Left renal cortex interstitium (tissue), 4 donors: ENCODE data around the gene TEX14. TPM values are rescaled to one million over a fixed set of nuclear protein-coding genes. Genes with fewer than 3 reads are reported as not detected.

Experiments used
- DNase-seq, 4 donors: peaks; one replicate each; pipeline ENCODE4 v3.0.0-alpha.2; 2013; ENCODE audit warnings: low read depth in 4 of 4, low spot score in 2 of 4, missing footprints in 1 of 4
- polyA plus RNA-seq, 4 donors: library from polyadenylated mRNA; unstranded; fragments of 120-200 nt; gene quantifications; one replicate each; pipeline ENCODE4 v1.2.1, GENCODE V29; 2013; ENCODE audit not compliant: insufficient read length in 4 of 4

The TEX14 gene
- polyA plus RNA-seq: 1 to 10 TPM in 1 of 4 donors, under 1 TPM in 3; 0.43 to 1.8 (median 0.55) TPM

- DNase-seq: no peak
Measured at GRCh38 chr17:58691701-58692238, at the start of gene TEX14. TSS of gene TEX14 (minus strand) at chr17:58692045. CDS start at chr17:58652001, 40,044 bp downstream.

GRCh38 chr17:58741121-58741625 is 49.3 kb upstream of the TEX14 start:
- no peak for DNase-seq

- no peak for DNase-seq
Measured at GRCh38 chr17:58734811-58735210, 43.0 kb upstream of the TEX14 start.

- DNase-seq: no peak
Measured at GRCh38 chr17:58734040-58734439, 42.2 kb upstream of the TEX14 start.

GRCh38 chr17:58730937-58731336 is 39.1 kb upstream of the TEX14 start:
- no peak for DNase-seq

GRCh38 chr17:58728798-58729197 is 37.0 kb upstream of the TEX14 start:
- DNase-seq: no peak

GRCh38 chr17:58722696-58723095 is 30.9 kb upstream of the TEX14 start:
- no peak for DNase-seq

GRCh38 chr17:58722274-58722673 is 30.4 kb upstream of the TEX14 start:
- DNase-seq: no peak

- DNase-seq: peak in 2 of 4 donors; percentile 29 to 52
Measured at GRCh38 chr17:58710948-58711552, 19.2 kb upstream of the TEX14 start.

GRCh38 chr17:58706351-58707140 is 14.7 kb upstream of the TEX14 start:
- DNase-seq: no peak

- DNase-seq: no peak
Measured at GRCh38 chr17:58703916-58704286, 12.1 kb upstream of the TEX14 start.

- no peak for DNase-seq
Measured at GRCh38 chr17:58703137-58703915, 11.5 kb upstream of the TEX14 start.

- no peak for DNase-seq
Measured at GRCh38 chr17:58702708-58703107, 10.9 kb upstream of the TEX14 start.

GRCh38 chr17:58702045-58702476 is 10.2 kb upstream of the TEX14 start:
- DNase-seq: no peak

GRCh38 chr17:58699771-58700170 is 7.9 kb upstream of the TEX14 start:
- no peak for DNase-seq

- no peak for DNase-seq
Measured at GRCh38 chr17:58694826-58695225, 3.0 kb upstream of the TEX14 start.

GRCh38 chr17:58694302-58694701 is 2.5 kb upstream of the TEX14 start:
- no peak for DNase-seq

GRCh38 chr17:58693751-58694150 is 1.9 kb upstream of the TEX14 start:
- no peak for DNase-seq

- DNase-seq: no peak
Measured at GRCh38 chr17:58693208-58693607, 1.4 kb upstream of the TEX14 start.

GRCh38 chr17:58692239-58693055 is 602 bp upstream of the TEX14 start, which contains the start of gene RAD51C:
TSS of gene RAD51C (plus strand) at chr17:58692602. CDS start at chr17:58692644, 42 bp downstream.
- peak; percentile 66 to 80 (median 75) for DNase-seq
